HS-27A (cell line): ENCODE data around the gene NTN5.

Experiments
- DNase-seq: peaks from one replicate; pipeline ENCODE4 v3.0.0-alpha.2; 2012; ENCODE audit warnings: low read depth, missing footprints

The NTN5 gene

GRCh38 chr19:48629599-48630295 lies 43.1 kb downstream of the NTN5 start:
- DNase-seq = no peak

- DNase-seq = no peak
Observed at GRCh38 chr19:48629297-48629598, 43.6 kb downstream of the NTN5 start.

GRCh38 chr19:48628486-48629296 lies 44.1 kb downstream of the NTN5 start:
- no peak for DNase-seq

GRCh38 chr19:48627865-48628314 lies 44.9 kb downstream of the NTN5 start:
- no peak for DNase-seq

- no peak for DNase-seq
Observed at GRCh38 chr19:48627201-48627864, 45.5 kb downstream of the NTN5 start.

GRCh38 chr19:48625891-48626327 lies 46.9 kb downstream of the NTN5 start:
- no peak for DNase-seq

GRCh38 chr19:48624791-48625723 lies 47.8 kb downstream of the NTN5 start:
- no peak for DNase-seq

- DNase-seq = no peak
Observed at GRCh38 chr19:48624067-48624594, 48.7 kb downstream of the NTN5 start.

GRCh38 chr19:48623556-48624066 lies 49.2 kb downstream of the NTN5 start:
- no peak for DNase-seq

- DNase-seq = no peak
Observed at GRCh38 chr19:48619692-48620585, 52.9 kb downstream of the NTN5 start.

- peak; percentile 100 for DNase-seq
Observed at GRCh38 chr19:48618916-48619691, 53.7 kb downstream of the NTN5 start, which contains the start of the genes RPL18 and SPHK2. Gene RPL18 (minus strand): TSS chr19:48619178. CDS start chr19:48619143, 35 bp downstream. Gene SPHK2 (plus strand): TSS chr19:48619506. CDS start chr19:48620515, 1,009 bp downstream.

GRCh38 chr19:48618278-48618915 lies 54.4 kb downstream of the NTN5 start:
- DNase-seq = no peak

GRCh38 chr19:48617146-48617937 lies 55.5 kb downstream of the NTN5 start:
- no peak for DNase-seq

- DNase-seq = no peak
Observed at GRCh38 chr19:48616491-48617056, 56.2 kb downstream of the NTN5 start.

GRCh38 chr19:48616041-48616436 lies 56.8 kb downstream of the NTN5 start:
- DNase-seq = no peak

GRCh38 chr19:48615231-48616040 lies 57.4 kb downstream of the NTN5 start:
- DNase-seq = no peak
